PFSK-1 (cell line): ENCODE results near the gene QKI.

ENCODE experiments used
- FOXP2 ChIP-seq: optimal IDR thresholded peaks from 2 replicates; pipeline ENCODE3; 2011; ENCODE audit warnings: borderline replicate concordance, control low read depth, inconsistent platforms; ENCODE audit not compliant: insufficient read depth; ENCODE audit errors: extremely low read length, extremely low read depth
- POLR2AphosphoS5 ChIP-seq: IDR thresholded peaks from 2 replicates; pipeline ENCODE4 v1.6.1; 2012; ENCODE audit warnings: low read depth, mild to moderate bottlenecking, control low read depth, low read length, moderate library complexity
- SIN3A ChIP-seq: IDR thresholded peaks from 2 replicates; pipeline ENCODE4 v1.6.1; 2012; ENCODE audit warnings: mild to moderate bottlenecking, low read length, moderate library complexity, borderline replicate concordance; ENCODE audit not compliant: insufficient read depth
- TAF1 ChIP-seq: IDR thresholded peaks from 2 replicates; pipeline ENCODE4 v1.6.1; 2012; ENCODE audit warnings: low read length, control low read depth, borderline replicate concordance; ENCODE audit not compliant: insufficient read depth
- TF ChIP-seq, protein P1 (sequence below), 2 experiments: IDR thresholded peaks; 2 replicates each; pipeline versions ENCODE4 v1.6.1 to v1.8.0; 2011 to 2012; ENCODE audit warnings: low read depth in 2 of 2, low read length in 2 of 2, control low read depth in 1 of 2, inconsistent platforms in 1 of 2, mild to moderate bottlenecking in 1 of 2, moderate library complexity in 1 of 2; ENCODE audit not compliant: insufficient read depth in 1 of 2

Gene QKI

DNA sequence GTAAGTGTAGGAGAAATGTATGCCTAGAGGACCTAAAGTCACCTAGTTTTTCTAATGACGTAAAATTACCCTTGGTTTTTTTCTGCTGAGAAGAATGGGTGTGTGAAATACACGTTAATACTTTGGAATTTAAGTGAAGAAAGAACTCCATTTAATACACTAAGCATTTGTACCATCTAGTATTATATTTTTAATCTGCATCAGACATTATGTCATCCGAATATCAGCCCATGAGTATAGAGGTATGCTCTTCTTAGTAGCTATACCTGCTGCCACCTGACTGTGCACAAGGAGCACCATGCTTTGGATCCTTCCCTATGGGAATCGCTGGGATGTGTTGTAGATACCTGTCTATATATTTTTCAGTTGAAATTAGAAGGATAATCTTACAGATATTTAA lies 106.4 kb downstream of the QKI start:
- TF ChIP-seq TAF1 (no peak), SIN3A (no peak), POLR2AphosphoS5 (no peak)
- TF ChIP-seq, protein P1, sequence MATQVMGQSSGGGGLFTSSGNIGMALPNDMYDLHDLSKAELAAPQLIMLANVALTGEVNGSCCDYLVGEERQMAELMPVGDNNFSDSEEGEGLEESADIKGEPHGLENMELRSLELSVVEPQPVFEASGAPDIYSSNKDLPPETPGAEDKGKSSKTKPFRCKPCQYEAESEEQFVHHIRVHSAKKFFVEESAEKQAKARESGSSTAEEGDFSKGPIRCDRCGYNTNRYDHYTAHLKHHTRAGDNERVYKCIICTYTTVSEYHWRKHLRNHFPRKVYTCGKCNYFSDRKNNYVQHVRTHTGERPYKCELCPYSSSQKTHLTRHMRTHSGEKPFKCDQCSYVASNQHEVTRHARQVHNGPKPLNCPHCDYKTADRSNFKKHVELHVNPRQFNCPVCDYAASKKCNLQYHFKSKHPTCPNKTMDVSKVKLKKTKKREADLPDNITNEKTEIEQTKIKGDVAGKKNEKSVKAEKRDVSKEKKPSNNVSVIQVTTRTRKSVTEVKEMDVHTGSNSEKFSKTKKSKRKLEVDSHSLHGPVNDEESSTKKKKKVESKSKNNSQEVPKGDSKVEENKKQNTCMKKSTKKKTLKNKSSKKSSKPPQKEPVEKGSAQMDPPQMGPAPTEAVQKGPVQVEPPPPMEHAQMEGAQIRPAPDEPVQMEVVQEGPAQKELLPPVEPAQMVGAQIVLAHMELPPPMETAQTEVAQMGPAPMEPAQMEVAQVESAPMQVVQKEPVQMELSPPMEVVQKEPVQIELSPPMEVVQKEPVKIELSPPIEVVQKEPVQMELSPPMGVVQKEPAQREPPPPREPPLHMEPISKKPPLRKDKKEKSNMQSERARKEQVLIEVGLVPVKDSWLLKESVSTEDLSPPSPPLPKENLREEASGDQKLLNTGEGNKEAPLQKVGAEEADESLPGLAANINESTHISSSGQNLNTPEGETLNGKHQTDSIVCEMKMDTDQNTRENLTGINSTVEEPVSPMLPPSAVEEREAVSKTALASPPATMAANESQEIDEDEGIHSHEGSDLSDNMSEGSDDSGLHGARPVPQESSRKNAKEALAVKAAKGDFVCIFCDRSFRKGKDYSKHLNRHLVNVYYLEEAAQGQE (IDR thresholded peaks at IDR 0.05; ENCODE audit: insufficient read depth in 1 of 2, low read depth in 2 of 2, low read length in 2 of 2) = no peak

DNA sequence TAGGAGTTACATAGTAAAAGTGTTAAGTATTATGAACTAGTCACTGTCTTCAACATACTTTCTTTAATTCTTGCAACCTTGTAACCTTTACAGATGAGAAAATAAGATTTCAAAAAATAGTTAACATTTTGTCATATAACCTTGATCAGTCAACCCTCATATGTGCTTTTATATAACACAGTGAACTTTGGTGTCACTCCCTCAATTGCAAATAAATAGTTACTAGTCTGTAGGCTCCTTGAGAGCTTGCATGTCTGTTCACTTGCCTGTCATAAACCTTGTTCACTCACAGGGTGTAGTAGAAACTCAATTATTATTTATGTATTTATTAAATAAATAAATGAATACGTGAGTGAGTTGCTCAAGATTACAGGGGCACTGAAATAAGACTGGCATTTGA lies 107.5 kb downstream of the QKI start:
- TF ChIP-seq TAF1 (no peak), FOXP2 (no peak), SIN3A (no peak), POLR2AphosphoS5 (no peak)
- TF ChIP-seq, protein P1 (IDR thresholded peaks at IDR 0.05; ENCODE audit: insufficient read depth in 1 of 2, low read depth in 2 of 2, low read length in 2 of 2) = no peak

DNA sequence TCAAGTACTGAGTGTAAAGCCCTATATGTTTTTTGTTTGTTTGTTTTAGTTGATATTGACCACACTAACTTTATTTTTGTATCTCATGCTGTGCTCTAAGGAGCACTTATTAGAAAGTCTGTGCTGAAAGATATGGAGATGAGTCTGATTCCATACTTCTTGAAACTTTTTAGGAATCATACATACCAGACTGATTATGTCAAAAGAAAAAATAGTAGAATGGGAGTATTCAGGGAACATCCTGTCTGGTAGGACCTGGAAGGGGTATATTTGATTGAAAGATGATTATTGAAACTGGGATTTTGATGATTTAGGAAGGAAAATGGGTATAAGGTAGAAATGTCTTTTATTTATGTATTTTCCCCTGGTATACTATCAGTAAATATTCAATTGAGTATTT lies 111.4 kb downstream of the QKI start:
- TF ChIP-seq SIN3A (no peak), TAF1 (no peak), POLR2AphosphoS5 (no peak), FOXP2 (no peak)
- TF ChIP-seq, protein P1 (IDR thresholded peaks at IDR 0.05; ENCODE audit: insufficient read depth in 1 of 2, low read depth in 2 of 2, low read length in 2 of 2) = no peak

DNA sequence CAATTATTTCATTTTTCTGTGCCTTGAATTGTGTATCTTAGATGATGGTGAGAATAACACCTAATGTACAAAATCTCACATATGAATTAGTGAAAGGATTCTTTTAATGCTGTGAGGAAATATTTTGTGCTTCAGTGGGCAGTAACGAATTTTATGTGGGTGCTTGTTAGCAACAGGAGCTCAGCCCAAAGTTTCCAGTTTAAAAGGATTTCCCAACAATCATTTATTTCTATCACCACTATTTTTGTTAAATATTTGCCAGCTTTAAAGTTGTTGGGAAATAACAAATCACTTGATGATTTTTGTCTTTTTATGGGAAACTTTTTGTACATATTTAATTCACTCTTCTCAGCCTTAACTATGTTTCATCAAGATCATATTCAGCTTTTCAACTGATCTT lies 111.8 kb downstream of the QKI start:
- TF ChIP-seq POLR2AphosphoS5 = no peak
- TF ChIP-seq TAF1 = no peak
- TF ChIP-seq FOXP2 = no peak
- TF ChIP-seq, protein P1 (IDR thresholded peaks at IDR 0.05; ENCODE audit: insufficient read depth in 1 of 2, low read depth in 2 of 2, low read length in 2 of 2) = no peak
- no peak for TF ChIP-seq SIN3A

DNA sequence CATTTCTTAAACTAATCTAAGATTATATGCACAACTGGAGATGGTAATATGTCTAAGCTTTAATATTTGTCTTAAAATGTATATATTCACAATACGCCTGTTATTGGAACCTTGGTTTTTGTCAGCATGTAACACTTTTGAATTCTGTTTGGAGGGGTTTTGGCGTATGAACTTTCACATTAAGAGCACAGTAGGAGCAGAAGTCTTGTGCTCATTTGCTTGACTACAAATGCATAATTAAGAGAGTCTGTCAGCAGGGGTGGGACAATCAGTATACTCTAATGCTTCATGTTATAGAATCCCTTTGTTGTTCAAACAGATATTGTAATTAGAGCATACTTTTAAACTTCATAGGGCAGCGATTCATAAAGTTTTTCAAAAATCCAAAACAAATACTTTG lies 112.8 kb downstream of the QKI start:
- TF ChIP-seq, protein P1 (IDR thresholded peaks at IDR 0.05; ENCODE audit: insufficient read depth in 1 of 2, low read depth in 2 of 2, low read length in 2 of 2) = no peak
- TF ChIP-seq FOXP2 (no peak), SIN3A (no peak), TAF1 (no peak), POLR2AphosphoS5 (no peak)
